NT2/D1 (cell line): Measurements from ENCODE around the gene SLC23A1.

Source experiments
- SUZ12 ChIP-seq: IDR thresholded peaks from 2 replicates; pipeline ENCODE4 v1.6.1; 2011; ENCODE audit not compliant: insufficient read length, insufficient read depth; ENCODE audit errors: extremely low read depth
- YY1 ChIP-seq: IDR thresholded peaks from 2 replicates; pipeline ENCODE4 v1.6.1; 2011; ENCODE audit not compliant: insufficient read length, insufficient read depth
- ZNF274 ChIP-seq: IDR thresholded peaks from 2 replicates; pipeline ENCODE4 v1.6.1; 2011; ENCODE audit warnings: mild to moderate bottlenecking, low read depth, low read length

GRCh38 chr5:139396691-139397090, 13.6 kb upstream of the SLC23A1 start:
- TF ChIP-seq ZNF274 (no peak), YY1 (no peak), SUZ12 (no peak)
